Embryonic facial prominence (tissue), 1 donor: ENCODE measurements around the gene VPS13A.
"Not testable (repeated sequence)": the region's sequence is repeated elsewhere in the genome, so short reads cannot be mapped to it uniquely, and the experiment has no call there.

Experiments
- DNase-seq: peaks from one replicate; pipeline ENCODE4 v3.0.0-alpha.2; 2016; ENCODE audit errors: extremely low spot score

The VPS13A gene

GRCh38 chr9:77304543-77304942, 127.2 kb downstream of the VPS13A start:
- no peak for DNase-seq

GRCh38 chr9:77305622-77306400, 128.5 kb downstream of the VPS13A start:
- no peak for DNase-seq

- no peak for DNase-seq
Measured at GRCh38 chr9:77307166-77307565, 129.8 kb downstream of the VPS13A start.

- DNase-seq = no peak
Measured at GRCh38 chr9:77316058-77316457, 138.7 kb downstream of the VPS13A start.

GRCh38 chr9:77325058-77325457, 147.7 kb downstream of the VPS13A start:
- no peak for DNase-seq

DNA sequence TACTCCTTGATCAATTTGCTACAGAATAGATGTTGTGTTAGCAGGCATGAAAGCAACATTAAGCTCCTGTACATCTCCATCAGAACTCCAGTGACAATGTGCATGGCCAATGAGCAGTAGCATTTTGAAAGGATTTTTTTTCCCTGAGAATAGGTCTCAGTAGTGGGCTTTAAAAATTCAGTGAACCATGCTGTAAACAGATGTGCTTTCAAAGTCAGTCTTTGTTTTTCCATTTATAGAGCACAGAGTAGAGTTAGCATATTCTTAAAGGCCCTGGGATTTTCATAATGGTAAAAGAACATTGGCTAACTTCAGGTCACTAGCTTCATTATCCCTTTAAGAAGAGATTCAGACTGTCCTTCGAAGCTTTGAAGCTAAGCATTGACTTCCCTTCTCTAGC, 150.8 kb downstream of the VPS13A start:
- DNase-seq = no peak

GRCh38 chr9:77370064-77370463, 192.7 kb downstream of the VPS13A start:
- no peak for DNase-seq

- DNase-seq = no peak
Measured at GRCh38 chr9:77374266-77374665, 196.9 kb downstream of the VPS13A start.

GRCh38 chr9:77375956-77376532, 198.7 kb downstream of the VPS13A start:
- DNase-seq = no peak

DNA sequence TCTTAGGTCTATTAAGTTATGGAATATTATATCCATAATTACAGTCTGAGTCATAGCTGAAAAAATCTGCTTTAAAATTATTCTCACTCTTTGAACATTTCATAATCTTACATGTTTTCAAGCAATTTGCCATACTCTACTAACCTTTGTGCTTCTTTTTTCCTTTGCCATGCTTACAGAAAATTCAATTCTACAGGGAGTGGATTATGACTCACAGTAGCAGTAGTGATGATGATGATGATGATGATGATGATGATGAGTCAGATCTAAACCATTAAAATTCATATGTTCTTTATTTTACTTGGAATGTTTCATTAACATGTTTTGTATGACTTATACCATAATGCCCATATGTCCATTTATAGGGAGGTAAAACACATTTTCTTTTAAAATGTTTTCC, 207.1 kb downstream of the VPS13A start:
- no peak for DNase-seq

DNA sequence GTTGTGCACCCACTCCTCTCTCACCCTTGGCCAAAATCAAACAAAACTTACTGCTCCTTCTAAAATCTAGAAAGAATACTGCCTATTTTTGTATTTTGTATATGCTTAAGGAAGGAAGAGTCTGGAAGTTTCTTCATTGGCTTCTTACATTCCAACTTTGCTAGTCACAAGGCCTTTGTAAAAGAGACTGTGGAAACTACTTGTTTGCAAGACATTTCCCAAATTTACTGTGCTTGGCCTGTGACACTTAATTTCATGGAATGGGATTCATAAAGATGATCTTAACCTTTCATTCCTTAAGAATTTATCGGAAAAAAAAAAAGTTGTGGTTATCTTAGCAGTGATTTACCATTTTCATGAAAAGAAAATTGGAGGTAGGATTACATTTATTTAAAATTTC, 208.9 kb downstream of the VPS13A start:
- DNase-seq = no peak

GRCh38 chr9:77391834-77392233, 214.5 kb downstream of the VPS13A start:
- no peak for DNase-seq

DNA sequence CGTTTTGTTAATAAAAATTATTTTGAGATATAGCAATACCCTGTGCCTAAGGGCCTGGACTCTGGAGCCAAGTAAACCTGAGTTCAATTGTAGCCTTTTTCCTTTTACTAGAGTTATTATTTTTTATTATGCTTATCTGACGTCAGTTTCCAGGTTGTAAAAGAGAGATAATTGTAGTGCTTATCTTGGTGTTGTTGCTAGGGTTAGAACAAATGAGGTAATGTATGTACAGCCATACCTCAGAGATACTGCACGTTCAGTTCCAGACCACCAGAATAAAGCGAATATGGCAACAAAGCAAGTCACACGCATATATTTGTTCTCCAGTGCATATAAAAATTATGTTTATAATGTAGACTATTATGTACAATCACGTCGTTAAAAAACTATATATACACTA, 215.0 kb downstream of the VPS13A start:
- DNase-seq = no peak

DNA sequence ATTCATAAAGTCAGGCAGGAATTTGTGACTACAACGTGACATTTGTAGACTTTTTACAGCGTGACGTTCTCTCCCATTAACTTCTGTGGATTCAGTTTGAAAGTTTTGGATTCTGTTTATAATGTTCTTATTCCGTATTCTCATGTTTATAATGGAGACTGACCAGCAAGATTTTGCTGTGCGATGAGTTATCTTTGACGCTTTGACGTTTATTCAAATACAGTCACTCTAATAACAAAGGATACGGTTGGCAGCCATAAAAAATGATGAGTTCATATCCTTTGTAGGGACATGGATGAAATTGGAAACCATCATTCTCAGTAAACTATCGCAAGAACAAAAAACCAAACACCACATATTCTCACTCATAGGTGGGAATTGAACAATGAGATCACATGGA, 221.2 kb downstream of the VPS13A start:
- not testable (repeated sequence) for DNase-seq

DNA sequence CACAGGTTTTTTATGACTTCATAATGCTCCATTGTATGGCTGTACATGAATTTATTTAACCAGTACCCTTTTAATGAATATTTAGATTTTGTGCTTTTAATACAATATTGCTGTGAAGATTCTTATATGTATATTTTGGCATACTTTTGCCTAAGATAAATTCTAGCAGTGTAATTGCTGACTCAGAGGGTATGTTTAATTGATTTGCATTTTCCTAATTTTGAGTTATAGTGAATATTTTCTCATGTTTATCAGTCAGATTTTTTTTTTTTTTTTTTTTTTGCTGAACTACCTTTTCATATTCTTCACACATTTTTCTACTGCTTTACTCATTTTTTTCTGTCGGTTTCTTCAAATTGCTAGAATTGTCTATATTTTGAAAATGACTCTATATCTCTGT, 222.6 kb downstream of the VPS13A start:
- DNase-seq = no peak

GRCh38 chr9:77402286-77402685, 225.0 kb downstream of the VPS13A start:
- no peak for DNase-seq

DNA sequence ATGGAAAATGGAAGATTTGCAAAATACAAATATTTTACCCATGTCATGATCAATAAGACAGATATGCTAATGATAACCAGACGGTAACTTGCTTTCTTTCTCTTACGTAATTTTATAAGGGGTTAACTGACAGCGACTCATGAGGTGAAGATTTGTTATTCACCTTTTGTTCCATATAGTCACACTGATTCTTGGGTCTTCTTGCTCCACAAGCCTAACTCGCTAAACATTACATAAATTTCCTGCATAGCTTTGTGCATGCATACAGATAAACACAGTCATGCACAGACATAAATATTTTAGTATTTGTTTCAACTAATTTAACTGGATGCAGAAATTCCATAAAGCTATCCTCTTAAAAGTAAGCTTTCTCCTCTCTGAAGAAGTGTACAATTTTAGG, 225.9 kb downstream of the VPS13A start:
- no peak for DNase-seq

GRCh38 chr9:77408521-77408920, 231.2 kb downstream of the VPS13A start:
- DNase-seq = not testable (repeated sequence)

GRCh38 chr9:77417566-77417965, 240.2 kb downstream of the VPS13A start:
- no peak for DNase-seq

GRCh38 chr9:77418226-77418625, 240.9 kb downstream of the VPS13A start:
- DNase-seq = no peak

DNA sequence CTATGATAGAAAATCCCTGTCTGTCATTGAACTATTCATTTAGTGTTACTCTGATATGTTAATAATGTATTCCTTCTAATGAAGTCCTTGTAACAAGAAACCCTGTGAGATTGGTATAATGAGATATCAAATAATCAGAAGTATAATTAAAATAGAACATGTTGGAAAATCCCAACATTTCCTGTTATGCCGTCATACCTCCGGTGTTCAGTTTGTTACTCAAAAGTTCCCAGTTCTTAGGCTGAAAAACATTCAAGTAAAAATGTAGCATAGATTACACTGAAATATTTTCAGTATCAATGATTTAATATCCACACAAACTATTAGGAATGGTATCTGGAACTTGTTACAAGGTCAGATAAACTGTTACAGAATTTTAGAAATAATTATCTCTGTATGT, 243.3 kb downstream of the VPS13A start:
- DNase-seq = no peak

DNA sequence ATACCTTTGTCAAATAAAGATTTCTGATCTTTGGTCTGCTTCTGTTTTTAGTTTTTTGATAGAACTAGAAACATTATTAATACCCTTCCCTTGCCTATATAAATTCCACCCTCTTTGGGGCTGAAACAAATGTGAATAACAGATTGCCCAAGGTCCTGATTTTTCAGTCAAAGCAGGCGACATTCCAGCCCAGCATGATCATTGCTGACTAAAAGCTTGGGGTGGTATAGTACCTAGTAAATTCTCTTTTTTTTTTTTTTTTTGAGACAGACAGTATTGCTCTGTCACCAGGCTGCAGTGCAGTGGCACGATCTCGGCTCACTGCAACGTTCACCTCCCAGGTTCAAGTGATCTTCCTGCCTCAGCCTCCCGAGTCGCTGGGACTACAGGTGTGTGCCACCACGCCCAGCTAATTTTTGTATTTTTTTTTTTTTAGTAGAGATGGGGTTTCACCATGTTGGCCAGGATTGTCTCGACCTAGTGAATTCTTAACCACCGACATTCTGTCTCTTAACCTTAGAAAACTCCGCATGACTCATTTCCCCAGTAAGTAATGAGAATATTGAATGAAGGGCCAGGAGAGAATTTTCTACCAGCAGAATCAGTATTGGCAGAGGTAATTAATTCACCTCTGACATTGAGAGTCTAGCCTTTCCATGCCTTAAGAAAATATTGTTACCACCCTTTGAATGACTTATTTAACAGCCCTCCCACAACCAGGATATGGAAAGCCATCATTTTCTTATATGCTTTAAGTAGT, 244.4 kb downstream of the VPS13A start:
- DNase-seq = no peak

GRCh38 chr9:77422969-77423368, 245.6 kb downstream of the VPS13A start:
- DNase-seq = no peak
